B cell (primary cell): ENCODE measurements around the gene ELK3. TPM values are rescaled to one million over a fixed set of nuclear protein-coding genes. Genes with fewer than 3 reads are reported as not detected.

Source experiments
- ATAC-seq: fragments of 200-7000 bp; cut with Tn5 transposase; one replicate; pipeline ENCODE4 v1.10.0; 2021; ENCODE audit warnings: low read depth, mild to moderate bottlenecking, moderate number of reproducible peaks, moderate library complexity
- CTCF ChIA-PET: fragments of 350-600 bp; sonication (Branson Sonifier 250); formaldehyde crosslinking; loops from one replicate; lab custom pipeline; 2021; ENCODE audit warnings: antibody characterized with exemption, inconsistent platforms; lab: Charles Lee
- POLR2A ChIA-PET: fragments of 350-600 bp; sonication (Branson Sonifier 250); formaldehyde crosslinking; loops from one replicate; lab custom pipeline; 2021; ENCODE audit warnings: antibody characterized with exemption; lab: Charles Lee
- DNase-seq: peaks from one replicate; pipeline ENCODE4 v3.0.0; 2013
- H2AFZ ChIP-seq: 2 replicates; pipeline ENCODE4 v1.6.1; 2012; ENCODE audit warnings: mild to moderate bottlenecking, low read depth, low read length; ENCODE audit not compliant: insufficient read depth, poor library complexity, severe bottlenecking
- H3K27ac ChIP-seq, 2 donors: 1 replicate in 1 of 2; 2 replicates in 1 of 2; pipeline ENCODE4 v1.5.1; 2012 to 2013; ENCODE audit warnings: low read length in 2 of 2, mild to moderate bottlenecking in 2 of 2, moderate library complexity in 1 of 2
- H3K27me3 ChIP-seq, 4 experiments: fragments of 200-600 bp in 1 of 4; sonication (generic) in 1 of 4; replicated peaks in 1 of 4; 1 replicate in 2 of 4; 2 replicates in 2 of 4; pipeline versions ENCODE4 v1.6.1 to v1.7.0; 2013 to 2016; ENCODE audit warnings: low read length in 3 of 4, mild to moderate bottlenecking in 2 of 4, mixed read lengths in 1 of 4, moderate library complexity in 1 of 4; ENCODE audit not compliant: insufficient read depth in 4 of 4, control insufficient read depth in 3 of 4; ENCODE audit errors: control extremely low read depth in 1 of 4
- H3K36me3 ChIP-seq, 2 experiments: replicated peaks in 1 of 2; 1 replicate in 1 of 2; 2 replicates in 1 of 2; pipeline versions ENCODE4 v1.6.1 to v1.7.1; 2013; ENCODE audit warnings: low read length in 1 of 2; ENCODE audit not compliant: insufficient read depth in 2 of 2, control insufficient read depth in 1 of 2; ENCODE audit errors: control extremely low read depth in 1 of 2, extremely low read depth in 1 of 2
- H3K4me1 ChIP-seq, 2 donors: fragments of 200-600 bp in 1 of 2; sonication (generic) in 1 of 2; 1 replicate in 1 of 2; 2 replicates in 1 of 2; pipeline versions ENCODE4 v1.5.1 to v1.6.1; 2013 to 2017; ENCODE audit warnings: low read length in 2 of 2; ENCODE audit not compliant: control insufficient read depth in 2 of 2, insufficient read depth in 2 of 2
- H3K4me2 ChIP-seq: replicated peaks from 2 replicates; pipeline ENCODE3; 2012; ENCODE audit warnings: mild to moderate bottlenecking, low read depth, low read length; ENCODE audit not compliant: poor library complexity, severe bottlenecking
- H3K4me3 ChIP-seq, 5 experiments: fragments of 200-600 bp in 1 of 5; sonication (generic) in 1 of 5; 1 replicate in 3 of 5; 2 replicates in 2 of 5; pipeline versions ENCODE4 v1.5.1 to v1.7.0; 2011 to 2016; ENCODE audit warnings: low read length in 4 of 5, mild to moderate bottlenecking in 4 of 5, low read depth in 2 of 5, control low read depth in 1 of 5, moderate library complexity in 1 of 5; ENCODE audit not compliant: insufficient read depth in 1 of 5; ENCODE audit errors: control extremely low read depth in 1 of 5, extremely low read depth in 1 of 5
- H3K79me2 ChIP-seq: fragments of 200-600 bp; sonication (generic); one replicate; pipeline ENCODE4 v1.6.0; 2016; ENCODE audit warnings: low read length; ENCODE audit not compliant: control insufficient read depth, insufficient read depth
- H3K9ac ChIP-seq: fragments of 200-600 bp; sonication (generic); 2 replicates; pipeline ENCODE4 v1.6.1; 2017; ENCODE audit warnings: mild to moderate bottlenecking, low read length, moderate library complexity
- H3K9me3 ChIP-seq, 3 donors: one replicate each; pipeline versions ENCODE4 v1.6.1 to v1.7.1; 2013; ENCODE audit warnings: low read length in 2 of 3; ENCODE audit not compliant: control insufficient read depth in 2 of 3, insufficient read depth in 1 of 3; ENCODE audit errors: control extremely low read depth in 1 of 3
- H4K20me1 ChIP-seq: 2 replicates; pipeline ENCODE4 v1.6.0; 2012; ENCODE audit warnings: mild to moderate bottlenecking, low read length; ENCODE audit not compliant: insufficient read depth, control insufficient read depth, poor library complexity, severe bottlenecking
- H3K27ac Mint-ChIP-seq: one replicate; pipeline ENCODE4 v1.8.0; 2021; ENCODE audit warnings: mixed read lengths
- H3K27me3 Mint-ChIP-seq: one replicate; pipeline ENCODE4 v1.8.0; 2021; ENCODE audit warnings: mixed read lengths
- H3K4me1 Mint-ChIP-seq: one replicate; pipeline ENCODE4 v1.8.0; 2021; ENCODE audit warnings: mixed read lengths
- H3K4me3 Mint-ChIP-seq: one replicate; pipeline ENCODE4 v1.8.0; 2021; ENCODE audit warnings: mixed read lengths
- H3K9me3 Mint-ChIP-seq: one replicate; pipeline ENCODE4 v1.8.0; 2022; ENCODE audit warnings: mixed read lengths; ENCODE audit not compliant: insufficient read depth
- EZH2 ChIP-seq: IDR thresholded peaks from 2 replicates; pipeline ENCODE4 v1.6.1; 2012; ENCODE audit warnings: borderline replicate concordance, low read depth, mild to moderate bottlenecking, moderate library complexity, low read length; ENCODE audit not compliant: insufficient read depth, poor library complexity, severe bottlenecking
- WGBS: methylation state at CpG from one replicate; pipeline ENCODE4 v1.1.5; 2013; ENCODE audit warnings: missing lambda C conversion rate; ENCODE audit not compliant: insufficient coverage; 5-methylcytosine and 5-hydroxymethylcytosine counted together
- intact Hi-C: fragments of 100-400 bp; cut with micrococcal nuclease; formaldehyde crosslinking; loops from one replicate; pipeline ENCODE4 v1.10.0; 2022
- polyA plus RNA-seq: library from polyadenylated mRNA; depleted of rRNA; stranded (reverse); fragments of >200 nt; gene quantifications from 2 replicates; pipeline ENCODE4 v1.2.3, GENCODE V29; 2012
- total RNA-seq, 2 donors: library from RNA; stranded (reverse); fragments of 120-200 nt in 1 of 2; gene quantifications; 1 replicate in 1 of 2; 2 replicates in 1 of 2; pipeline versions ENCODE4 v1.2.3 to v1.2.4, GENCODE V29; 2013 to 2022
- TF ChIP-seq, protein P1 (sequence below): fragments of 200-600 bp; IDR thresholded peaks from one replicate; pipeline ENCODE4 v1.8.0; 2022; ENCODE audit warnings: antibody characterized with exemption, mild to moderate bottlenecking

Gene ELK3
- total and polyA plus RNA-seq, 2 donors (not counting 1 experiment from before 2014, with no cell fraction given) = 10.5 to 87.1 TPM

DNA sequence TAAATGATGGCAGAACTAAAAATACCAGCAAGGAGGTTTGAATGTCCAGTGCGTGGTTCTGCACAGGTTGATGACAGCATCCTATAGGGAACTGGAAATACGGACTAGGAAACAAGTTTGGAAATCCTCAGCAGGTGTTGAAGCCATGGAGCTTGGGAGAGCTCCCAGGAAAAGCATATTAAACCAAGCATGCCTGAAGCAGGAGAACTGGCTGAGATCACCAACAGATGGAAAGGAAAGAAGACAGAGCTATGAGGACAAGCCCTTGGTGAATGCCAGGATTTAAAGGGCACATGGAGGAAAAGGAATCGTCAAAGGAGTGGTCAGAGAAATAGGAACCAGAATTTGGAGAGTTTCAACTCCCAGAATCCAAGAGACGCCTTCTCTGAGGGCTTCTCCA, 21.2 kb upstream of the ELK3 start:
- H3K4me3 ChIP-seq = no peak overlapping the region

DNA sequence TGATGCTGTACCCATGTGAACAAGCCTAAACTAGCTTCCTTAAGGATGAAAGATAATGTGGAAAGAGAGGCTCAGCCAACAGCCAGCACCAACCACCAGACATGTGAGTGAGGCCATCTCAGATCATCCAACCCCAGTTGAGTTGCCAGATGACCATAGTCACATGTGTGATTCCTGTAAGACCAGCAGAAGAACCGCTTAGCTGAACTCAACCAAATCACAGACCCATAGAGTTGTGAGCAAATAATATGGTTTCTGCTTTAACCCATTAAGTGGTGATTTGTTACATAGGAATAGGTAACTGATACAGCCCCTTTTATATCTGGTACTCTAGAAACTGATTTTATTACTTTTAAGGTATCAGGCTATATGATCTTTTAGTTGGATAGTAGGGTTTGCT, 17.6 kb upstream of the ELK3 start:
- H2AFZ ChIP-seq = no peak overlapping the region
- H3K79me2 ChIP-seq = no peaks in the 10 kb centered on the region
- no peak overlapping the region for H3K4me2 ChIP-seq
- peaks cover 0 to 17% (median 11%) of the 10 kb centered on the region in 3 donors for H3K9me3 ChIP-seq
- no peaks in the 10 kb centered on the region for H3K27me3 Mint-ChIP-seq
- peaks cover 8% of the 10 kb centered on the region for H3K4me1 Mint-ChIP-seq
- TF ChIP-seq, protein P1, sequence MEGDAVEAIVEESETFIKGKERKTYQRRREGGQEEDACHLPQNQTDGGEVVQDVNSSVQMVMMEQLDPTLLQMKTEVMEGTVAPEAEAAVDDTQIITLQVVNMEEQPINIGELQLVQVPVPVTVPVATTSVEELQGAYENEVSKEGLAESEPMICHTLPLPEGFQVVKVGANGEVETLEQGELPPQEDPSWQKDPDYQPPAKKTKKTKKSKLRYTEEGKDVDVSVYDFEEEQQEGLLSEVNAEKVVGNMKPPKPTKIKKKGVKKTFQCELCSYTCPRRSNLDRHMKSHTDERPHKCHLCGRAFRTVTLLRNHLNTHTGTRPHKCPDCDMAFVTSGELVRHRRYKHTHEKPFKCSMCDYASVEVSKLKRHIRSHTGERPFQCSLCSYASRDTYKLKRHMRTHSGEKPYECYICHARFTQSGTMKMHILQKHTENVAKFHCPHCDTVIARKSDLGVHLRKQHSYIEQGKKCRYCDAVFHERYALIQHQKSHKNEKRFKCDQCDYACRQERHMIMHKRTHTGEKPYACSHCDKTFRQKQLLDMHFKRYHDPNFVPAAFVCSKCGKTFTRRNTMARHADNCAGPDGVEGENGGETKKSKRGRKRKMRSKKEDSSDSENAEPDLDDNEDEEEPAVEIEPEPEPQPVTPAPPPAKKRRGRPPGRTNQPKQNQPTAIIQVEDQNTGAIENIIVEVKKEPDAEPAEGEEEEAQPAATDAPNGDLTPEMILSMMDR = no peak
- no peak for TF ChIP-seq EZH2
- no peaks in the 10 kb centered on the region for H3K36me3 ChIP-seq
- peaks cover 3% of the 10 kb centered on the region for H3K9me3 Mint-ChIP-seq
- CTCF ChIA-PET = interaction anchor here (0.6 to 0.9 kb wide), 2 partner anchors 19 to 90 kb away, joined by 3 read pairs; no protein-coding TSS in a partner anchor
- no peak overlapping the region for H3K27ac Mint-ChIP-seq
- POLR2A ChIA-PET = interaction anchor here (1.1 kb wide), 1 partner anchor 14 kb away, joined by 4 read pairs; no protein-coding TSS in a partner anchor
- no CpG with 5 or more reads among the region's 1 CpG for WGBS
- peaks cover 5 to 6% of the 10 kb centered on the region in 2 donors for H3K4me1 ChIP-seq
- no peak overlapping the region for H3K4me3 ChIP-seq
- H3K9ac ChIP-seq = no peak overlapping the region
- H4K20me1 ChIP-seq = no peaks in the 10 kb centered on the region
- intact Hi-C loops = no loop called here
- DNase-seq (no peak), ATAC-seq (no peak)
- H3K27me3 ChIP-seq = no peaks in the 10 kb centered on the region
- H3K27ac ChIP-seq = no peak overlapping the region
- no peak overlapping the region for H3K4me3 Mint-ChIP-seq

More for the DNA sequence above, 21.2 kb upstream of the ELK3 start:
- Histone ChIP-seq H3K36me3 (no peaks in the 10 kb centered on the region), H3K4me2 (no peak overlapping the region), H3K4me1 (peaks cover 11 to 14% of the 10 kb centered on the region in 2 donors), H4K20me1 (no peaks in the 10 kb centered on the region), H3K9ac (no peak overlapping the region), H3K27ac (no peak overlapping the region), H3K27me3 (no peaks in the 10 kb centered on the region), H2AFZ (no peak overlapping the region), H3K9me3 (peaks cover 0 to 7% (median 6%) of the 10 kb centered on the region in 3 donors), H3K79me2 (no peaks in the 10 kb centered on the region)
- CTCF ChIA-PET = no interaction called here
- TF ChIP-seq, protein P1 = no peak
- no peak for TF ChIP-seq EZH2
- DNase-seq (no peak), ATAC-seq (no peak)
- H3K27ac Mint-ChIP-seq = no peak overlapping the region
- intact Hi-C loops = no loop called here
- WGBS = 93% methylated on average over 2 of the region's 4 CpGs
- H3K4me3 Mint-ChIP-seq = no peak overlapping the region
- no peaks in the 10 kb centered on the region for H3K27me3 Mint-ChIP-seq
- H3K9me3 Mint-ChIP-seq = peaks cover 3% of the 10 kb centered on the region
- H3K4me1 Mint-ChIP-seq = peaks cover 14% of the 10 kb centered on the region
- POLR2A ChIA-PET = no interaction called here
